Neutrophil (primary cell): ENCODE results near the gene MRPL3.

Source experiments
- H3K27ac ChIP-seq: fragments of 200-600 bp; sonication (generic); 2 replicates; pipeline ENCODE4 v1.5.1; 2016; ENCODE audit warnings: mild to moderate bottlenecking, moderate library complexity
- H3K27me3 ChIP-seq: fragments of 200-600 bp; sonication (generic); 2 replicates; pipeline ENCODE4 v1.6.0; 2016; ENCODE audit warnings: mild to moderate bottlenecking
- H3K36me3 ChIP-seq: fragments of 200-600 bp; sonication (generic); 2 replicates; pipeline ENCODE4 v1.5.1; 2017
- H3K4me1 ChIP-seq, 2 experiments: fragments of 200-600 bp in 1 of 2; sonication (generic) in 1 of 2; 1 replicate in 1 of 2; 2 replicates in 1 of 2; pipeline versions ENCODE4 v1.5.1 to v1.6.1; 2013 to 2016; ENCODE audit warnings: low read depth in 1 of 2, low read length in 1 of 2, mild to moderate bottlenecking in 1 of 2, moderate library complexity in 1 of 2; ENCODE audit not compliant: control insufficient read depth in 1 of 2, insufficient read depth in 1 of 2
- H3K4me3 ChIP-seq, 2 experiments: fragments of 200-600 bp in 1 of 2; sonication (generic) in 1 of 2; 1 replicate in 1 of 2; 2 replicates in 1 of 2; pipeline ENCODE4 v1.5.1; 2013 to 2016; ENCODE audit warnings: low read depth in 1 of 2, low read length in 1 of 2, mild to moderate bottlenecking in 1 of 2, moderate library complexity in 1 of 2
- H3K9me3 ChIP-seq: fragments of 200-600 bp; sonication (generic); 2 replicates; pipeline ENCODE4 v1.5.1; 2016
- TF ChIP-seq, protein P1 (sequence below): fragments of 200-600 bp; sonication (generic); IDR thresholded peaks from 2 replicates; pipeline ENCODE4 v1.5.1; 2016; ENCODE audit warnings: antibody characterized with exemption

Gene MRPL3

DNA sequence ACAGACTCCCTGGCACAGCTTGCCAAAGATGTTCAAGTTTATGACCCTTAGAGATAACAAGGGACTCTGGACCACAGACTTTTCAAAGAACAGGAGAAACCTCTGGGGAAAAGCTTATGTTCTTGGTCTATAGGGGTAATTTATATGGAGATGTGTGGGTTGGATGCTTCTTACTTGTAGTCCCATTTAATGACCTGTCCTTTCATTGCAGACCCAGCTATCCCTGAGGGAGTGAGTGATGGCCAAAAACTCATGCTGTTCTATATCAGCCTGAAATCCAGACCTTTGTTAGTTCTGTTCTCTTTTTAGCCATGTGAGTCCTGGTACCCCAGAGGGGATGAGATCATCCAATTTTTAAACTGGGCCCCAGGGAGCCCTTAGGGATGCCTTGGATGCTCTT is 43.7 kb upstream of the MRPL3 start:
- TF ChIP-seq, protein P1, sequence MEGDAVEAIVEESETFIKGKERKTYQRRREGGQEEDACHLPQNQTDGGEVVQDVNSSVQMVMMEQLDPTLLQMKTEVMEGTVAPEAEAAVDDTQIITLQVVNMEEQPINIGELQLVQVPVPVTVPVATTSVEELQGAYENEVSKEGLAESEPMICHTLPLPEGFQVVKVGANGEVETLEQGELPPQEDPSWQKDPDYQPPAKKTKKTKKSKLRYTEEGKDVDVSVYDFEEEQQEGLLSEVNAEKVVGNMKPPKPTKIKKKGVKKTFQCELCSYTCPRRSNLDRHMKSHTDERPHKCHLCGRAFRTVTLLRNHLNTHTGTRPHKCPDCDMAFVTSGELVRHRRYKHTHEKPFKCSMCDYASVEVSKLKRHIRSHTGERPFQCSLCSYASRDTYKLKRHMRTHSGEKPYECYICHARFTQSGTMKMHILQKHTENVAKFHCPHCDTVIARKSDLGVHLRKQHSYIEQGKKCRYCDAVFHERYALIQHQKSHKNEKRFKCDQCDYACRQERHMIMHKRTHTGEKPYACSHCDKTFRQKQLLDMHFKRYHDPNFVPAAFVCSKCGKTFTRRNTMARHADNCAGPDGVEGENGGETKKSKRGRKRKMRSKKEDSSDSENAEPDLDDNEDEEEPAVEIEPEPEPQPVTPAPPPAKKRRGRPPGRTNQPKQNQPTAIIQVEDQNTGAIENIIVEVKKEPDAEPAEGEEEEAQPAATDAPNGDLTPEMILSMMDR: no peak
- Histone ChIP-seq H3K4me3 (no peak overlapping the region), H3K27ac (no peak overlapping the region), H3K9me3 (no peaks in the 10 kb centered on the region), H3K27me3 (peaks cover 12% of the 10 kb centered on the region), H3K4me1 (no peaks in the 10 kb centered on the region), H3K36me3 (no peaks in the 10 kb centered on the region)

DNA sequence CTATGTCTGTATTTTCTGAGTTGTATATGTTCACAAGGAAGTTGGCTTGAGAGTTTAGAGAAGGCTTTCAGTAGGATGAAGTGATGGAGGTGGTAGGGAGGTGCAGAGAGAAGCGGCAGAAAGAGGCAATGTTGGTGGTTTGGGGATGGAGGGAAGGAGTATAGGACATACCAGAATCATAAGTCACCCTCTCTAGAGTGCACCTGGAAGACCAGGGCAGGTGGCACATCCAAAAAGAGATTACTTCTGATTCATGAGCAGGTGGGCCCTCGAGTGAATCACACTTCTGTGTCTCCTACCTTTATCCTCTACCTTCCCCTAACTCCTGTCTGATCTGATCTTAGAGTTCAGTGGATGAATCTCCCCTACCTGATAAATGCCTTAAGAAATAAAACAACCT is 41.8 kb upstream of the MRPL3 start:
- Histone ChIP-seq H3K4me3 (no peak overlapping the region), H3K27me3 (peaks cover 12% of the 10 kb centered on the region), H3K36me3 (no peaks in the 10 kb centered on the region), H3K27ac (no peak overlapping the region), H3K4me1 (no peaks in the 10 kb centered on the region), H3K9me3 (no peaks in the 10 kb centered on the region)
- TF ChIP-seq, protein P1: no peak

DNA sequence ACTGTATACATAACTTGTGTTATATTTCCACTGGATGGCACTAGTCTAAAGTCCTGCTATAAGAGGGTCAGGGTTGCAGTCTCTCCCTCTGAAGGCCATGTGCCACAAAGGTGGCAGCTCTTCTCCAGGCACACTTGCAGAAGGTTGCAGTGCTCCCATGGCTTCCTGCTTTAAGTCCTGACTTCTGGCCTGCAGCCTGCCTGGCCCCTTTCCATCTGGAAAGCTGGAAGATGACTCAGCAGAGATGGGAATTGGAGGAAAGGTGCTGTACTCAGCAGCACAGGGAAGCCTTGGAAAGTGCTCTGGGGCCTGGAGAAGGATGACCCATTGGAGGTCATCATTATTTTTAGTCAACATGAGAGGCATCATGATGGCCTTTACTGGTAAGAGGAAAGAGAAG is 40.9 kb upstream of the MRPL3 start:
- TF ChIP-seq, protein P1: no peak
- H3K9me3 ChIP-seq: no peaks in the 10 kb centered on the region
- H3K27me3 ChIP-seq: peaks cover 12% of the 10 kb centered on the region
- no peaks in the 10 kb centered on the region for H3K36me3 ChIP-seq
- H3K27ac ChIP-seq: no peak overlapping the region
- no peaks in the 10 kb centered on the region for H3K4me1 ChIP-seq
- H3K4me3 ChIP-seq: no peak overlapping the region

DNA sequence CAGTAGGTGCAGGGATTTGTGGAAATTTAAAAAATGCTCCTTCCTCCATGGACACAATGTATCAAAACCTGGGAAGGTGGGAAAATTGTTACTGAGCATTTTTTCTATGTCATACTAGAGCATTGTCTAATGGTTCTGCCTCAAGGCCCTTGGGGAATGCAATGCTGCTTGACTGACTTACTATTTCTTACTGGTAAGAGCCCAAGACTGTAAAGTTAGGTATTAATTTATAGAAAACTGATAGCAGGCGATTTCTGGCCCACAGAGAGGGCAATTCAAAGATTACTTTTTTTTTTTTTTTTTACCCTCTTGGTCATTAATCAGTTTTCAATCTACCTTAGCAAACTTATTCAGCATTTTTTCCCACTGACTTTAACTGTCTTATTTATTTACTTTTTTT is 38.5 kb upstream of the MRPL3 start:
- Histone ChIP-seq H3K9me3 (no peaks in the 10 kb centered on the region), H3K4me1 (no peaks in the 10 kb centered on the region), H3K4me3 (no peak overlapping the region), H3K27me3 (peaks cover 8% of the 10 kb centered on the region), H3K36me3 (no peaks in the 10 kb centered on the region), H3K27ac (no peak overlapping the region)
- TF ChIP-seq, protein P1: no peak

DNA sequence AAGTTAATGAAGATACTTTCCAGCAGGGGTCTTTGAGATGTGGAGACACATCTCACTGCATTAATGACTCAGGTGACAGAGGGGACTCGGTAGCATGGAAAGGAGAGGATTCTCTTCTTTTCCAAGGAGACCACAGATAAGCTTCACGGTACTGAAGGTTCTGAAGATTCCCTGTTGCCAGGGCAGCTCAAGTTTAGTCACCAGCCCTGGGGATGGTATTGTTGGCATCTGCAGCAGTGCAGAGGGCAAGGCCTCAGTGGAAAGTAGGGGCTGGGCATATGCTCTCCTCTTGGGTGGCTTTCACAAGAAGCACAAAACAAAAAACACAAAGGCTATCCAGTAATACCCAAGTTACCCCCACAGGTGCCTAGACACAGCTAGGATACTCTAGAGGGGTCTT is 38.0 kb upstream of the MRPL3 start:
- TF ChIP-seq, protein P1: no peak
- H3K27me3 ChIP-seq: peaks cover 3% of the 10 kb centered on the region
- H3K4me3 ChIP-seq: no peak overlapping the region
- no peaks in the 10 kb centered on the region for H3K4me1 ChIP-seq
- no peak overlapping the region for H3K27ac ChIP-seq
- H3K36me3 ChIP-seq: no peaks in the 10 kb centered on the region
- no peaks in the 10 kb centered on the region for H3K9me3 ChIP-seq

DNA sequence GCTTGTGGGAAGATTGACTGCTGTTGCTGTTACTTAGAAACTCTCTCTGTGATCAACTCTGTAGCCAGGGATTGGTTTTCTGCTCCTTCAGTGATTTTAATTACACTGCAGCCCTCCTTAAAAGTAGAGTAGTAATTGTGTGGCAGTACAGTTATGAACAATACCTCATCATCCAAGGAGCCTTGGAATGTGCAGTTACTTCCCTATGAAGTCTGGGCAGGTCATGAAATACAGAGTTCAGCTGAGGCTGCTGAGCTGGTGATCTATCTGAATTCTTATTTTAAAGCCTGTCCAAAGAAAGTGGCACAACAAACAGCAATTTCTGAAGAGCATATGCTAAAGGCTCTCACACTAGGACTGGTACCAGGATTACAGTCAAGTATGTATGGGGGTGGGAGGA is 37.4 kb upstream of the MRPL3 start:
- TF ChIP-seq, protein P1: no peak
- H3K27ac ChIP-seq: no peak overlapping the region
- no peaks in the 10 kb centered on the region for H3K4me1 ChIP-seq
- H3K36me3 ChIP-seq: no peaks in the 10 kb centered on the region
- H3K27me3 ChIP-seq: no peaks in the 10 kb centered on the region
- H3K4me3 ChIP-seq: no peak overlapping the region
- no peaks in the 10 kb centered on the region for H3K9me3 ChIP-seq
